Fibroblast of skin of back (primary cell): ENCODE results near the gene LRRC75A.

Experiments
- DNase-seq: peaks from one replicate; pipeline ENCODE4 v3.0.0-alpha.2; 2013

LRRC75A gene

GRCh38 chr17:16493531-16494046 lies 1.6 kb upstream of the LRRC75A start:
- no peak for DNase-seq

- no peak for DNase-seq
These were observed 879 bp upstream of the LRRC75A start for GRCh38 chr17:16492613-16493530.

GRCh38 chr17:16491131-16491702 lies 776 bp downstream of the LRRC75A start:
- no peak for DNase-seq

GRCh38 chr17:16489431-16489830 lies 2.6 kb downstream of the LRRC75A start:
- no peak for DNase-seq

- DNase-seq = no peak
These were observed 3.0 kb downstream of the LRRC75A start for GRCh38 chr17:16488968-16489337.

- DNase-seq = no peak
These were observed 3.6 kb downstream of the LRRC75A start for GRCh38 chr17:16488186-16488967.

GRCh38 chr17:16486373-16487250 lies 5.4 kb downstream of the LRRC75A start:
- peak; percentile 49 for DNase-seq

GRCh38 chr17:16484445-16485175 lies 7.4 kb downstream of the LRRC75A start:
- no peak for DNase-seq

- DNase-seq = no peak
These were observed 8.9 kb downstream of the LRRC75A start for GRCh38 chr17:16483021-16483645.

GRCh38 chr17:16482253-16482652 lies 9.7 kb downstream of the LRRC75A start:
- no peak for DNase-seq

- DNase-seq = no peak
These were observed 11.0 kb downstream of the LRRC75A start for GRCh38 chr17:16480995-16481394.

GRCh38 chr17:16479264-16479663 lies 12.7 kb downstream of the LRRC75A start:
- no peak for DNase-seq

GRCh38 chr17:16478649-16479048 lies 13.3 kb downstream of the LRRC75A start:
- no peak for DNase-seq

GRCh38 chr17:16477666-16478065 lies 14.3 kb downstream of the LRRC75A start:
- DNase-seq = no peak

GRCh38 chr17:16477255-16477654 lies 14.7 kb downstream of the LRRC75A start:
- DNase-seq = peak; percentile 95

- DNase-seq = no peak
These were observed 16.8 kb downstream of the LRRC75A start for GRCh38 chr17:16475179-16475704.

GRCh38 chr17:16474012-16474725 lies 17.8 kb downstream of the LRRC75A start:
- DNase-seq = peak; percentile 65

GRCh38 chr17:16473044-16474011 lies 18.7 kb downstream of the LRRC75A start:
- DNase-seq = no peak

GRCh38 chr17:16472539-16472938 lies 19.5 kb downstream of the LRRC75A start:
- DNase-seq = no peak
